GM21723 (cell line): ENCODE data around the gene ERMAP.

Experiments used
- ATAC-seq: cut with Tn5 transposase; IDR thresholded peaks from one replicate; pipeline ENCODE4 v1.9.1; 2021; ENCODE audit warnings: mild to moderate bottlenecking, moderate library complexity; ENCODE audit not compliant: unreplicated experiment

ERMAP gene, protein sequence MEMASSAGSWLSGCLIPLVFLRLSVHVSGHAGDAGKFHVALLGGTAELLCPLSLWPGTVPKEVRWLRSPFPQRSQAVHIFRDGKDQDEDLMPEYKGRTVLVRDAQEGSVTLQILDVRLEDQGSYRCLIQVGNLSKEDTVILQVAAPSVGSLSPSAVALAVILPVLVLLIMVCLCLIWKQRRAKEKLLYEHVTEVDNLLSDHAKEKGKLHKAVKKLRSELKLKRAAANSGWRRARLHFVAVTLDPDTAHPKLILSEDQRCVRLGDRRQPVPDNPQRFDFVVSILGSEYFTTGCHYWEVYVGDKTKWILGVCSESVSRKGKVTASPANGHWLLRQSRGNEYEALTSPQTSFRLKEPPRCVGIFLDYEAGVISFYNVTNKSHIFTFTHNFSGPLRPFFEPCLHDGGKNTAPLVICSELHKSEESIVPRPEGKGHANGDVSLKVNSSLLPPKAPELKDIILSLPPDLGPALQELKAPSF

DNA sequence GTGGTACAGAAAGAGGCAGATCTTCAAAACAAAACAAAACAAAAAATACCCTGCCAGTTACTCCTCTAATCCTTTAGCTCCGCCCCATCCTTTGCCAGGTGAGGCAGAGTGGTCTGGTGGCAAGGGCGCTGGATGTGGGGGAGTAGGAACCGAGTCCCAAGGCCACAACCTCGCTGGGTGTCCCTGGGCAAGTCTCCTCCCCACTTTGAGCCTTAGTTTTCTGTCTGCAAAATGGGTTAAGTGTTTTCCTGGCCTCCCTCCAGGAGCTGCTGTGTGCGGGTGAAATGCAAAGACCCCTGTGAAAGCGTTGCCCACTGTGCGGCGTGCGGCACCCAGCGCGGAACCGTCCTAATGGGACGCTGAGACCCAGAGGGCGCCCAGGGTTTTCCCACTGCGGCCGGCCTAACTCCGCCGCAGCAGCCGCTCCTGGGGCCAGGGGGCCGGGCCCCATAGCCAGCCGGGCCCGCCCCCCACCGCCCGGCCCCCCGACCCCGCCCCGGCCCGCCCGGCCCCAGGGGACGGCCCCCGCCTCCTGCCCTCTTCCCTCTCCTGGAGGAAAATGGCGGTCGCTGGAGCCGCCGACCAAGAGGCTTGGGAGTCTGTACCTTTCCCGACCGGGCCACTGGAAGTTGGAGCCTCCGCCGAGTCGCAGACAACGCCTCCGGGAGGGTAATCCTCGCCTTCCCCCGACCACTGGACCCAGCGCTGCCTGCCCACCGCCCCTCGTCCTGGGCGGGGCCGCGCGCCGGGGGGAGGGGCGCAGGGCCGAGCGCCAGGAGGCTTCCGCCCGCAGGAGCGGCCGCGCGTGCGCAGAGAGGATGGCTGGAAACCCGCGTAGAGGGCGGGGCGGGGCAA lies at the start of gene ERMAP, which contains the start of gene SVBP:
Gene ERMAP (plus strand): TSS at position 538 of the 855 bp plus-strand sequence. CDS start 13,327 bp downstream, outside the sequence.
Gene SVBP (minus strand): TSS at position 813 of the 855 bp plus-strand sequence. CDS start 853 bp downstream, outside the sequence.
- ATAC-seq: peak; percentile 87

DNA sequence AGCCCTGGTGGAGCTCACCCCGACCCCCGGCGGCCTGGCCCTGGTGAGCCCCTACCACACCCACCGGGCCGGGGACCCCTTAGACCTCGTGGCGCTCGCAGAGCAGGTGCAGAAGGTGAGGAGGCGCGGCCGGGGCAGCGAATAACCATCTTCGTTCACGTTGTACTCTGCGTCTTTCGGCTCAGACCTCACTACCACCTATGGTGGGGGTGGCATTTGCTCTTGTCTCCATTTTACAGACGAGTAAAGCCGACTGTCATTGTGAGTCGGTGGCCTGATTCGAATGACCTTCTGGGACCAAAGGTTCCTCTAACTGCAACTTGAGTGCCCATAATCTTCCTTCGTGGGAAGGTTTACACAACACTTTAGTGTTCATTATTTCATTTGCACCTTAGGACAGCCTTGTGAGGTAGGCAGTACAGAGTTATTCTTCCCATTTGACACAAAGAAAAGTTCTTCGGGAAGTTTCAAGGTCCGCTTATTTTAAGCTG lies 49.4 kb upstream of the ERMAP start:
- ATAC-seq: peak; percentile 34

DNA sequence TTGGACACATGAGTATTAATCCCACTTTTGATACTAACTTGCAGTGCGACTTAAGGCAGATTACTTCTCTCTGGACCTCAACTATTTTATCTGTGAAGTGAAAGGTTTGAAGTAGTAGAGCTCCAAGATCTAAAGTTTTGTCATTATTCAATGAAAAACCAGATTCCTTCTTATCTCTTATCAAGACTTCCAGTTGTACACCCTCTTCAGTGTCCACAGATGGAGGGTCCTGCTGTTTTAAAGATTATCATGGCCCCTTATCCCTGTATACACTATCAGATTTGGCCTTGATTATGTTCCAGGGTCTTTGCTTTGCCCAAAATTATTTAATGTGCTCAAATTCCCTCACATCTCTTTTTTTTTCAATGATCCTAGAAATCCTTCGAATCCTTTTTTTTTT lies 48.8 kb upstream of the ERMAP start:
- no peak for ATAC-seq

DNA sequence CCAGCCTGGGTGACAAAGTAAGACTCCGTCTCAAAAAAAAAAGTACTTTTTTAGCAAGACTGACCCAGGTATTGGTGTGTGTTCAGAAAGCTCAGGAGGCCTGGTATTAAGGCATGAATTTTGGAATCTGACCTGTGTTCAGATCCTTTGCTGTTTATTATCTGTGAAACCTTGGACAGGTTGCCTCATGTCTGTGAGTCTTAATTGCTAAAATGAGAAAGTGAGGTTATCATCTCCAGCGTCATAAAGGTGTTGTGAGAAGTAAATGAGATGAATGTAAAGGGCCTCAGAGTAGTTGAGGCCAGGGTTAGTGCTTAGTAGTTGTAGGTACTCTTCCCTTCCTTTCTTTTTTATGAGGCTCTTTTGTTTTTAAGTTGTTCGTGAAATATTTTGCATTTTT lies 47.1 kb upstream of the ERMAP start:
- no peak for ATAC-seq

DNA sequence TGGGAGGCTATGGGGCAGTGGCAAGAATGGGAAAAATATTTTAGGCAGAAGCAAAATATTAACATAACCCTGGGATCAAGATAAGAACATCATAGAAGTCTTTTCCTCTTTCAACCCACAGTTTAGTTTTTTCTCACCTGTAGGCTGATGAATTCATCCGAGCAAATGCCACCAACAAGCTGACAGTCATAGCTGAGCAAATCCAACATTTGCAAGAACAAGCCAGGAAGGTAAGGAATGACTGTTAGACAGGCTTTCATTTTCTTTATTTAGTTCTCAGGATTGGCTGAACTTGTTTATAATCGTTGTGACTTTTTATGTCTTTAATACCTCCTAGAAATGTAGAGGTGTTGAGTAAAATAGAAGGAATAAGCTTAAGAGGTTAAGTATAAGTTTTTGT lies 43.5 kb upstream of the ERMAP start:
- no peak for ATAC-seq

DNA sequence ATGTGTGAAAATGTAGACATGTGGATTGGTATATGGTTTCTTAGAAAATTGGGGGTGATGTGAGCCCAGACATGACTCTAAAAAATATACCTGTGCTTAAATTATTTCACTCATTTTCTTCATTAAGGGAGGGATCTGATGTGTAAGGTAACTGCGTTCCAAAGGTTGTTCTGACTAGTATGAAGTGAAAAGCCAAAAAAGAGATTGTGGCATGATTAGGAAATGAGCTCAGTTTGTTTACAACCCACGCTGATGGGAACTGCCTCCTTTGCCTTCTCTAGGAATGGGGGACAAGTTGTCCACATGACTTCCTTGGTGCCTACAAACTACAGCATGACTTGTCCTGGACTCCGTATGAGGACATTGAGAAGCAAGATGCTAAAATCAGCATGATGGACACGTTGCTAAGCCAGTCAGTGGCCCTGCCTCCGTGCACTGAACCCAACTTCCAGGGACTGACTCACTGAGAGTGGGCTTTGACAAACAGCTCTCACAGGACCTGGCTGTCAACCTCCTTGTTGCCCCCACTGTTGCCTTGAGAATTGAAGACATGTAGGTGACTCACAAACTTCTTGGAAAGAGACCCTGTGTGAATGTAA lies 41.9 kb upstream of the ERMAP start:
- no peak for ATAC-seq

DNA sequence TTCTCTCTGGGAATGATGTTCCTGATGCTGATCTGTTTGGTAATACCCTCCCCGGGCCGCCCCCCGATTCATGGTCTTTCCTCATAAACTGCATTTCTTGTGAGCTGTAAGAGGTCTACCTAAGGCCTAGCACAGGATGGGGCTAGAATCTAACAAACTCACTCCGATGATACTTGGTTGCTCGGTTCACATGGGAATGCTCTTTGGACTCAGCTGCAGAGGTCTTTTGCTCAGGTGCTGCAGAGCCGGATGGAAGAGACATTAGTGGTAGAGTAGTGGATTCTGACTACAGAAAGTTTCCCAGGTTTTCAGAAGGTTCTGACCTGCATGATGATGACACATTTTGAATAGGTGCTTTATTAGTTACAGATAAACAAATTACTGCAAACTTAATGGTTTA lies 40.4 kb upstream of the ERMAP start:
- no peak for ATAC-seq

DNA sequence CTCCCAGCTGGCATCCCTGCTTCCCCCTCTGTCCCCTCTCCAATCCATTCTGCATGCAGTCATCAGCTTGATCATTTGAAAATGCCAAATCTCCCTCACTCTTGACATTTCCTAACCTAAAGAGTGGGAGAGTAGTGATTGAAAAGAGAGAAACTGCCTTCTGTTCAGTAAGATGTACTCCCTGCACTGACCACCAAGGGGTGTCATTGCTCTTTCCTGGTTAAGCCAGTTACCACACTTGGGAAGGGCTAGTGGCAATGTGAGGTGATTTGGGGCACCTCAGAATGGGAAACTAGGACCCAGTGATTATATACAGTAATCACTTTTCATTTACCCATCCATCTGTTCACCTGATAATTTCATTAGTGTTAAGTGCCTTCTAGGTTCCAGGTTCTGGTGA lies 39.1 kb upstream of the ERMAP start:
- no peak for ATAC-seq

DNA sequence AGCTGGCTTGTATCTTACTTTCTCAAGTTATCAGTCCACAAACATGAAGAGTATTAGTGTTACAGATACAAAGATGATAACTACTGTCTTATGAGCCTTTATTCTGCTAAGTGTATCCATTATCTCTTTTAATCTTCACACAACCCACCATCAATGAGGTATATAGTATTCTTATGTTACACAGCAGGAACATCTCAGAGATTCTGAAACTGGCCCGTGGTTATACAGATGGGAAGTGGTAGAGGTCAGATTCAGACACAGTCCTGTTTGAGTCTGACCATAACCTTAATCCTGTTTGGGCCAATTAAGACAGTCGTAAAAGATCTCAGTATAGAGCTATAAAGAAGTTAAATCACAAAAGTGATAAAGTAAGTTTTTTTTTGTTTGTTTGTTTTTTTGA lies 37.2 kb upstream of the ERMAP start:
- ATAC-seq: no peak

DNA sequence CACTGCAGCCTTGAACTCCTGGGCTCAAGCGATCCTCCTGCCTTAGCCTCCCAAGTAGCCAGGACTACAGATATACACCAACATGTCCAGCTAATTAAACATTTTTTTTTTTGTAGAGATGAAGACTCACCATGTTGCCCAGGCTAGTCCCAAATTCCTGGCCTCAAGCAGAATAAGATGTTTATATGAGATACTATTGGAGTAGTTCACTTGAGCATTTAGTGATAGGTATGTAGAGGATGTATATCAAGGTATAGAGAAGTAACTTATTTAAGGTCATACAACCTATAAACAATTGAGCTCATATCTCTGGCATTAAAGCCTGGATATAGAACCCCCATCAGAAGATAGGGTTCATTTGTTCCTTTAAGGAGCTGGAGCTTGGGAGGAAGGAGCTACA lies 36.7 kb upstream of the ERMAP start:
- ATAC-seq: no peak

DNA sequence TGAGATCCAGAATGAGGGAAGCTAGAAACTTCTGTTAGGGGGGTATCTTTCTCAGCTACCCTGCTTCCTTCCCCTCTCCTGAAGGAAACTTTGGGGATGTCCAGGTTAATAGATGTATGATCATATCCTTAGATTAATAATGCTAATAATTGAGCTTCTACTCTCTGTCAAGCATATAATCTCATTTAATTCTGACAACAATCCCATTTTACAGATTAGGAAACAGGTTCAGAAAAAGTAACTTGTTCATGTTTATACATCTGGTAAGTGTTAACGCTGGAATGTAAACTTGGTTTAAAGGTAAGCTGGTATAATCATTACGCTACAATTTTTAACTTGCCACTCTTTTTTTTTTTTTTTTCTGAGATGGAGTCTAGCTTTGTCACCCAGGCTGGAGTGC lies 33.8 kb upstream of the ERMAP start:
- ATAC-seq: no peak

DNA sequence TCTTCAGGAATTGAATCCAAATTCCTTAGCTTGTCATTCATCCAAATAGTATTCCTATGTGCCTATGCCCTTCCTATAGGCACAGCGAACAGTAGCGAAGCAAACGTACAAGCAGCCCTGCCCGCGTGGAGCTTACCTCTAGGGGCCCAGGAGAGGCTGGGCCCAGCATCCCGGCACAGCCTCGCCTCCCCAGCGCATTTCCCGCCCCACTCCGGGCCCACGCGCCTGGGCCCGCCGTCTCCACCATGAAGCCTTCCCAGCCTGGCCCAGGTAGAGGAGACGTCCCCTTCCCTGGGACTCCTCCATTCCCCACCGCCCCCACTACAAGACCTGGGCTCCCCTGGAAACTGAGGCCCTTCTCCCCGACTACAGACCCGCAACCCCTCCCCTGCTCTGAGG lies 32.4 kb upstream of the ERMAP start:
- ATAC-seq: no peak

DNA sequence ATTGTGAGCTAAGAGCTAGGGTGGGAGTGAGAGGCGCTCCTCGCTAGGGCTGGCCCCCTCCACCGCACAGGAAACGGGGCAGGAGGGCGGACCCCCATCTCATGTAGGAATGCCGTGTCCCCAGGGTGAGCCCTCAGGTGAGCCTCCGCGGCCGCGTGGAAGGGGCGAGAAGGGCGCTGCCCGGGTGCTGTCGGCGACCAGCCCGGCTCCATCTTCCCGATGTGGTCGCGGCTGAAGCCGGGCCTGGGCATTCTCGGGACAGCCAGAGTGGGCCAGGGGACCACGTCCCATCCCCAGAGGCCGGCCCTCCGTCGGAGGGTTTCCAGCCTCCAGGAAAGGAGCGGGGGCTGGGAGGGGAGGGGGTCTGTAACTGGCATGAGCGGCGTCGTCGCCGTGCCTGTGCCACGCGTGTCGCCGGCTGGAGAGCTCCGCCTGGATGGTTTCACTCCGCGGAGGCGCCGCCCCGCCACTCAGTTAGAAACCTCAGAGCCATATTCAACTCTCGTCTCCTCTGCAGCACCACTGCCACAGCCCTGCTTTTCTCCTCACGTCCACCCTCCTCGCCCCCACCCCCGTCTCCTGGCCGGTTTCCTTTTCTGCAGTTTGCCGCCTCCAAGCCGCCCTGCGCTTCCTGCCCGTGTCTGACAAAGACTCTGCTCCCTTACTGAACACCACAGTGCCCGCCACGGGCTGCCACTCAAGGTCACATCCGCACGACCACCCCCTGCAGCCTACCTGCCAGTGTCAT lies 31.8 kb upstream of the ERMAP start, which contains the start of gene TMEM269:
Gene TMEM269 (plus strand): TSS at position 46 of the 748 bp plus-strand sequence. CDS start 4,903 bp downstream, outside the sequence.
- ATAC-seq: no peak

DNA sequence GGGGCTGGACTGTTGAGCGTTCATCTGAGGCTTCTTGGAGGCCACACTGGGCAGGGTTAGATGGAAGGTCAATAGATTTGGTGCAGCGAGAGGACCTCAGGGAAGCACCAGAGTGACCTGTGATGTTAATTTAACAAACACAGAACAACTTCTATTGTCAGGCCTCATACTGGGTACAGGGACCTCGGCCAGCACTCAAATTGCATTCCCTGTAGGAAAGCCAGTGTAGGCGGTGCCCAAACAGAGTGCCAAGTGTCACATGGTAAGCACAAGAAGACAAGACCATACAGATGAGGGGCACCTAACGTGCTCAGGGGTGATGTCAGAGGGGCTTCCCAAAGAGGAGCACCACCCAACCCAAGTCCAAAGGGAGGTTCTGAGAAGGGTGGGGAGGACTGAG lies 30.8 kb upstream of the ERMAP start:
- ATAC-seq: no peak

DNA sequence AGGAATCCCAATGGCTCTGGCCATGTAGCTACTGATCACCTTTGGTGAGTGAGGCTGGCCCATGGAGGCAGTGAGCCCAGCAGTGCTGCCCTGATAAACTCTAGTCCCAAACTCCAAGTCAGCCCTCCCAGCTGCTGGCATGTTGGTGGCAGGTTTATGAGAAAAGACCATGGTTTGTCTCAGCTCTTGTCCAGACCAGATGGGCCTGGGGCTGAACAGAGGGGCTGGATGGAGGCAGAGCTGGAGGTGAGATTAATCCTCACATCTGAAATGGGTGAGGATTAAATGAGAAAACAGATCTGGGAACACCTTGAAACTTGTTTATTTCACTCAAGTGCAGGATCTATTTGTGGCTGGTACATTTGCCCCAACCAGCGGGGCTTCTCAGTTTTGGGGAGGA lies 28.9 kb upstream of the ERMAP start:
- ATAC-seq: no peak

DNA sequence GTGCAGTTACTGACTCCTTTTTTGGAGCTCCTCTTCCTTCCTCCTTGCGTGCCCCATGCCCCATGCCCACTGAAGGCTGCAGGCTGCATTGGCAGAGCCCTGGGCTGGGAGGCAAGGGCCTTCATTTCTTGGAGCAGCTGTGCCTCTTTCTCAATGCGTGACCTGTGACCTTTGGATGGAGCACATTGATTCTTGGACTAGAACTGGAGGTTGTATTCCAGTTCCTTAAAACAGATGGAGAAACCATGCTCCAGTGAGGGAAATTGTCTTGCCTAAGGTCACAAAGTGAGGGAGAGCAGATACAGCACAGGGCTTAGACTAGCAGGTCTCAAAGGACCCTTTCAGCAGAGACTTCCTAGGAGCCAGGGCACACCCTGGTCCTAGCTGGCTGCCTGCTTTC lies 23.1 kb upstream of the ERMAP start:
- no peak for ATAC-seq

DNA sequence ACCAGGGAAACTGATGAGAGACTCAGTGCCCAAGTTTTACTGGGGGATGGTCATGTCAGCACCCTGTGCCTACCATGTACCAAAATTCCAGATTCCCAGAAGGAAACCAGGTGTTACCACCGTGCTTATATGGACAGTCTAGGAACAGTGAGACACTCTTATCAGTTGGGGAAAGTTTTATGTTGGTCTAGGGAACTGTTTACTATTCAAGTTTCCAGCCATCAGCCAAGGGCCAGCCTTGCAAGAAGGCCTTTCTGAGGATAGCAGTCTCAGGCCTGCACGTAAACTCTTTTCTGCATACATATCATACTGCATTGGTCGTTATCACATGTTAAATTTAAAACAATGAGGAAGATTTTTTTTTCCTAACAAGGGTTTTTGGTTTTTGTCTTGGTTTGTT lies 19.5 kb upstream of the ERMAP start:
- ATAC-seq: no peak

DNA sequence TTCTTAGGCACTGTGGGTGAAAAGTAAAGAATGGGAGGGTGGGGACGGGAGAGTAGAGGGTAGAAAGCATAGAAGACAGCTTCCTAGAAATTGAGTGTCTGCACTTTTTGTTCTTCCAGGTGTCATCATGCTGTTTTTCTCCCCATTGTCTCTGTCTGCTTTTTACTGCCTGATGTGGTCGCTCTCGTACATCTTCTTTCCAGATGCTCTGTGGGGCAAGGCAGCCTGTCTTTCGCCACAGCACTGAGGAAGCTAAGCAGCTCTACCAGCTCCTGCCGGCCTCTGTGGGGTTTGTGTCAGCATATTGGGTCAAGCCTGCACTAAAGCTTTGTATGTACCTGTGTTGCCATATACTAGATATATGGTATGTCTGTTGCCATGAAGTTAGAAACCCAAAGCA lies 18.9 kb upstream of the ERMAP start:
- no peak for ATAC-seq

DNA sequence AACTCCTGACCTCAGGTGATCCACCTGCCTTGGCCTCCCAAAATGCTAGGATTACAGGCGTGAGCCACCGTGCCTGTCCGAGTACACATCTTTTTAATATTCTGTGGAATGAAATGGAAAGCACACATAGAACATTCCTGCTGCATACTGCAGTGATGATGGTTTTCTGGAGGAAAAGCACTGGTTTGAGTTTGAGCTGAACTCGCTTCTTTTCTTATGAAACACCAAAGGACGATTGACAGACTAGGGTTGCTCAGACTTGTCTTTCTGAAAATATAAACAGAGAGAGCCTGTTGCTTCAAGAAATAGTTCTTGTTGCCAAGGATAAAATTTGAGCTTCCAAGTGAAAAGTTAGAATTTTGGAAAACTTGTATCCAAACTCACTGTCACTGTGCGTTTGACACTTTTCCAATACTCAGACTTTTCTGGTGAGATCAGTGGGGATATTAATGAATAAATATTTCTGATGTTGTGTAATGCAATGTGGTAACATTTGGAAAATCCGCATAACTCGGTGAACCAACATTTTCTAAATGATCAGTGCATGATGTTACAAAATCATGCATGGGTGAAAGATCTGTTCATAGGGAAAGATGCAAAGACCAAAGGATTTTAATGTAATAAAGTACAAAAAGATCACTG lies 15.0 kb upstream of the ERMAP start:
- no peak for ATAC-seq

DNA sequence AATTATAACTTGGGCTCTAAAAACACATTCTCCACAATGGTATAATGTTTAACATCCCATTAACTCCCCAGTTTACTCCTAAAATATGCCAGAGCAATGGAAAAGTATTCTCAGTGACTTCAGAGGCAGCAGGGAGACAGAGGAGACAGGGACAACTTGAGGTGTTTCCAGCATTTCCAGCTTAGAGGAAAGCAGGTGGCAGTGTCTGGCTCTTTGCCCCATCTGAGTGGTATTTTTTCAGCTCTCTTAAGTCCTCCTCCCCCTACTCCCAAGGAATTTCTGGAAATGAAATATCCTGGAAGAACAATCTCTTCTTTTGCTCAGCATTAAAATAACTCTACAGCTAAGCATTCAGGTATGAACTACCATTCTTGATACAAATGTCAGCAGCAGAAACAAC lies 10.8 kb upstream of the ERMAP start:
- no peak for ATAC-seq
